ENCODE measurements around the gene ANKS1B.

ANKS1B gene

GRCh38 chr12:99960311-99960710 lies 24.4 kb downstream of the ANKS1B start:
- no peaks in the 10 kb centered on the region for H4K20me1 ChIP-seq (ENCODE audit: insufficient read depth)
- no peaks in the 10 kb centered on the region for H3K36me3 ChIP-seq (ENCODE audit: insufficient read depth)
- H3K4me2 ChIP-seq: no peak overlapping the region
- H3K4me3 ChIP-seq (IDR thresholded peaks at IDR 0.05; ENCODE audit: insufficient read depth, low read depth, low read length): no peak overlapping the region
- H3K4me1 ChIP-seq (ENCODE audit: low read depth, poor library complexity, severe bottlenecking): no peaks in the 10 kb centered on the region
- H3K27ac ChIP-seq: no peak overlapping the region
- H3K27me3 ChIP-seq (ENCODE audit: insufficient read depth, low read depth): no peaks in the 10 kb centered on the region
- TF ChIP-seq, protein P1, sequence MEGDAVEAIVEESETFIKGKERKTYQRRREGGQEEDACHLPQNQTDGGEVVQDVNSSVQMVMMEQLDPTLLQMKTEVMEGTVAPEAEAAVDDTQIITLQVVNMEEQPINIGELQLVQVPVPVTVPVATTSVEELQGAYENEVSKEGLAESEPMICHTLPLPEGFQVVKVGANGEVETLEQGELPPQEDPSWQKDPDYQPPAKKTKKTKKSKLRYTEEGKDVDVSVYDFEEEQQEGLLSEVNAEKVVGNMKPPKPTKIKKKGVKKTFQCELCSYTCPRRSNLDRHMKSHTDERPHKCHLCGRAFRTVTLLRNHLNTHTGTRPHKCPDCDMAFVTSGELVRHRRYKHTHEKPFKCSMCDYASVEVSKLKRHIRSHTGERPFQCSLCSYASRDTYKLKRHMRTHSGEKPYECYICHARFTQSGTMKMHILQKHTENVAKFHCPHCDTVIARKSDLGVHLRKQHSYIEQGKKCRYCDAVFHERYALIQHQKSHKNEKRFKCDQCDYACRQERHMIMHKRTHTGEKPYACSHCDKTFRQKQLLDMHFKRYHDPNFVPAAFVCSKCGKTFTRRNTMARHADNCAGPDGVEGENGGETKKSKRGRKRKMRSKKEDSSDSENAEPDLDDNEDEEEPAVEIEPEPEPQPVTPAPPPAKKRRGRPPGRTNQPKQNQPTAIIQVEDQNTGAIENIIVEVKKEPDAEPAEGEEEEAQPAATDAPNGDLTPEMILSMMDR (conservative IDR thresholded peaks at IDR 0.05; ENCODE audit: low read depth, low read length): no peak
- H2AFZ ChIP-seq (ENCODE audit: low read depth): no peak overlapping the region
- no peaks in the 10 kb centered on the region for H3K79me2 ChIP-seq (ENCODE audit: insufficient read depth, low read depth)
- H3K9ac ChIP-seq: no peak overlapping the region

- Histone ChIP-seq H3K79me2 (ENCODE audit: insufficient read depth, low read depth) (no peaks in the 10 kb centered on the region), H3K4me3 (IDR thresholded peaks at IDR 0.05; ENCODE audit: insufficient read depth, low read depth, low read length) (no peak overlapping the region), H3K27me3 (ENCODE audit: insufficient read depth, low read depth) (no peaks in the 10 kb centered on the region), H4K20me1 (ENCODE audit: insufficient read depth) (no peaks in the 10 kb centered on the region), H2AFZ (ENCODE audit: low read depth) (no peak overlapping the region), H3K4me1 (ENCODE audit: low read depth, poor library complexity, severe bottlenecking) (no peaks in the 10 kb centered on the region), H3K9ac (no peak overlapping the region), H3K4me2 (no peak overlapping the region), H3K36me3 (ENCODE audit: insufficient read depth) (no peaks in the 10 kb centered on the region), H3K27ac (no peak overlapping the region)
- TF ChIP-seq, protein P1 (conservative IDR thresholded peaks at IDR 0.05; ENCODE audit: low read depth, low read length): no peak
Observed at GRCh38 chr12:99959549-99960170, 25.1 kb downstream of the ANKS1B start.

DNA sequence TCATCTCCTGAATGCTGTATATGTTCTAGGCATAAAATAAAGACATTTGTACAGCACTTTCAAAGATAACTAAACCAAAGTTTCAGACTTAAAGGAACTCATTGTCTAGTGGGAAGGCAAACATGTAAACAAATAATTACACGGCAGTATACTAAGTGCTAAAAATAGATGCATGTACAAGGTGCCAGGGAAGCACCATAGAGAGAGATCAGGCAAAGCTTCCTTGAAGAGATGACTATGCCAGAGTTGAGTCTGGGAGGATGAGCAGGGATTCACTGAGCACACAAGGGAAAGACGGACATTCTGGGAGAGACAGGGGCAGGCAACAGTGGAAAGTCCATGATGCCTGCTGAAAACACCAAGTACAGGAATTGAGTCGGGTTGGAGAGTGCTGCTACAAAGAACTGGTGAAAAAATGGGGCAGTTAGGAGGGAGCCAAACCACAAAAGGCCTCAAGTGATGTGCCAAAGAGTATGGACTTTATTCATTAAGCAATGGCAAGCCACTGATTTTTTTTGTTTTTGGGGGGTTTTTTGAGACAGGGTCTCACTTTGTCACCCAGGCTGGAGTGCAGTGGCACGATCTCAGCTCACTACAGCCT lies 26.8 kb downstream of the ANKS1B start:
- no peaks in the 10 kb centered on the region for H3K4me1 ChIP-seq (ENCODE audit: low read depth, poor library complexity, severe bottlenecking)
- no peaks in the 10 kb centered on the region for H3K79me2 ChIP-seq (ENCODE audit: insufficient read depth, low read depth)
- H3K4me2 ChIP-seq: no peak overlapping the region
- no peak overlapping the region for H3K27ac ChIP-seq
- H4K20me1 ChIP-seq (ENCODE audit: insufficient read depth): no peaks in the 10 kb centered on the region
- H3K4me3 ChIP-seq (IDR thresholded peaks at IDR 0.05; ENCODE audit: insufficient read depth, low read depth, low read length): no peak overlapping the region
- no peak overlapping the region for H3K9ac ChIP-seq
- TF ChIP-seq, protein P1 (conservative IDR thresholded peaks at IDR 0.05; ENCODE audit: low read depth, low read length): no peak
- H3K27me3 ChIP-seq (ENCODE audit: insufficient read depth, low read depth): no peaks in the 10 kb centered on the region
- H2AFZ ChIP-seq (ENCODE audit: low read depth): no peak overlapping the region
- H3K36me3 ChIP-seq (ENCODE audit: insufficient read depth): no peaks in the 10 kb centered on the region

GRCh38 chr12:99954724-99955123 lies 30.0 kb downstream of the ANKS1B start:
- Histone ChIP-seq H3K4me1 (ENCODE audit: low read depth, poor library complexity, severe bottlenecking) (no peaks in the 10 kb centered on the region), H3K9ac (no peak overlapping the region), H3K27me3 (ENCODE audit: insufficient read depth, low read depth) (no peaks in the 10 kb centered on the region), H3K36me3 (ENCODE audit: insufficient read depth) (no peaks in the 10 kb centered on the region), H3K27ac (no peak overlapping the region), H4K20me1 (ENCODE audit: insufficient read depth) (no peaks in the 10 kb centered on the region), H3K4me3 (IDR thresholded peaks at IDR 0.05; ENCODE audit: insufficient read depth, low read depth, low read length) (no peak overlapping the region), H3K4me2 (no peak overlapping the region), H3K79me2 (ENCODE audit: insufficient read depth, low read depth) (no peaks in the 10 kb centered on the region), H2AFZ (ENCODE audit: low read depth) (no peak overlapping the region)
- TF ChIP-seq, protein P1 (conservative IDR thresholded peaks at IDR 0.05; ENCODE audit: low read depth, low read length): no peak
